ENCODE data around the gene PDCD5. TPM values are rescaled to one million over a fixed set of nuclear protein-coding genes. Genes with fewer than 3 reads are reported as not detected.
A peak's percentile ranks its signal among the peaks of the same experiment; 100 is the strongest.
"Not testable (repeated sequence)": the region's sequence is repeated elsewhere in the genome, so short reads cannot be mapped to it uniquely, and the experiment has no call there.

PDCD5 gene
- total RNA-seq, 1 donor from 2014 or later, result 159 TPM

DNA sequence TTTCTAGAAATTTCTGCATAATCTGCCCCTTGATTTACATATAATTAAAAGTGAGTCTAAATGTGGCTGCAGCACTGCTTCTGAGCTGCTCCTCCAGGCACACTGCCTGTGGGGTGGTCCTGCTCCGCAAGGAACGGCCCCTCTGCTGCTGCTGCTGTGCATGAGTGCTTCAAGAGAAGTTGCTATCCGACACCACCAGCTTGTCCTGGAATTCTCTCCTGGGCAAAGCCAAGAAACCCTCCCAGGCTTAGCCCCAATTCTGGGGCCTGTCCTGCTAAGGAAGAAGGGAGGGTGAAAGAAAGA lies 7.5 kb upstream of the PDCD5 start:
- Mint-ChIP-seq H3K27ac (ENCODE audit: unreplicated experiment) (no peak overlapping the region), H3K4me3 (no peak overlapping the region), H3K9me3 (no peaks in the 10 kb centered on the region), H3K36me3 (ENCODE audit: low read depth) (no peaks in the 10 kb centered on the region), H3K27me3 (ENCODE audit: low read depth) (peaks cover 19% of the 10 kb centered on the region), H3K4me1 (peaks cover 6% of the 10 kb centered on the region)
- TF ChIP-seq, protein P1, sequence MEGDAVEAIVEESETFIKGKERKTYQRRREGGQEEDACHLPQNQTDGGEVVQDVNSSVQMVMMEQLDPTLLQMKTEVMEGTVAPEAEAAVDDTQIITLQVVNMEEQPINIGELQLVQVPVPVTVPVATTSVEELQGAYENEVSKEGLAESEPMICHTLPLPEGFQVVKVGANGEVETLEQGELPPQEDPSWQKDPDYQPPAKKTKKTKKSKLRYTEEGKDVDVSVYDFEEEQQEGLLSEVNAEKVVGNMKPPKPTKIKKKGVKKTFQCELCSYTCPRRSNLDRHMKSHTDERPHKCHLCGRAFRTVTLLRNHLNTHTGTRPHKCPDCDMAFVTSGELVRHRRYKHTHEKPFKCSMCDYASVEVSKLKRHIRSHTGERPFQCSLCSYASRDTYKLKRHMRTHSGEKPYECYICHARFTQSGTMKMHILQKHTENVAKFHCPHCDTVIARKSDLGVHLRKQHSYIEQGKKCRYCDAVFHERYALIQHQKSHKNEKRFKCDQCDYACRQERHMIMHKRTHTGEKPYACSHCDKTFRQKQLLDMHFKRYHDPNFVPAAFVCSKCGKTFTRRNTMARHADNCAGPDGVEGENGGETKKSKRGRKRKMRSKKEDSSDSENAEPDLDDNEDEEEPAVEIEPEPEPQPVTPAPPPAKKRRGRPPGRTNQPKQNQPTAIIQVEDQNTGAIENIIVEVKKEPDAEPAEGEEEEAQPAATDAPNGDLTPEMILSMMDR (conservative IDR thresholded peaks at IDR 0.05), result no peak
- DNase-seq (ENCODE audit: low read depth, low spot score), result no peak

DNA sequence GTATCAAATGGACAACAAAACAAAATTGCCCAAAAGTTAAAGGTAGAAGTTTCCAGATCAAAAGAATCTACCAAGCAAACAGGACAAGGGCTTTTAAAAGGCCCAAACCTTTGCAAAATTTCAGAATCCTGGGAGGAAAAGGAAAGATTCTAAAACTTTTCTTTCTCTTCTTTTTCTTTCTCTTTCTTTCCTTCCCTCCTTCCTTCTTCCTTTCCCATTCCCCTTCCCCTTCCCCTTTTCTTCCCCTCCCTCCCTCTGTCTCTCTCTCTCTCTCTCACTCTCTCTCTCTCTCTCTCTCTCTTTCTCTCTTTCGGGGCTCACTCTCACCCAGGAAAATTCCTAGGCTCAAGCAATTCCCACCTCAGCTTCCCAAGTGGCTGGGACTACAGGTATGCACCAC lies 4.2 kb upstream of the PDCD5 start:
- H3K9me3 Mint-ChIP-seq, result no peaks in the 10 kb centered on the region
- H3K27me3 Mint-ChIP-seq (ENCODE audit: low read depth), result peaks cover 19% of the 10 kb centered on the region
- H3K4me3 Mint-ChIP-seq, result no peak overlapping the region
- H3K27ac Mint-ChIP-seq (ENCODE audit: unreplicated experiment), result no peak overlapping the region
- TF ChIP-seq, protein P1 (conservative IDR thresholded peaks at IDR 0.05), result no peak
- no peaks in the 10 kb centered on the region for H3K36me3 Mint-ChIP-seq (ENCODE audit: low read depth)
- H3K4me1 Mint-ChIP-seq, result peaks cover 8% of the 10 kb centered on the region
- DNase-seq (ENCODE audit: low read depth, low spot score), result no peak

DNA sequence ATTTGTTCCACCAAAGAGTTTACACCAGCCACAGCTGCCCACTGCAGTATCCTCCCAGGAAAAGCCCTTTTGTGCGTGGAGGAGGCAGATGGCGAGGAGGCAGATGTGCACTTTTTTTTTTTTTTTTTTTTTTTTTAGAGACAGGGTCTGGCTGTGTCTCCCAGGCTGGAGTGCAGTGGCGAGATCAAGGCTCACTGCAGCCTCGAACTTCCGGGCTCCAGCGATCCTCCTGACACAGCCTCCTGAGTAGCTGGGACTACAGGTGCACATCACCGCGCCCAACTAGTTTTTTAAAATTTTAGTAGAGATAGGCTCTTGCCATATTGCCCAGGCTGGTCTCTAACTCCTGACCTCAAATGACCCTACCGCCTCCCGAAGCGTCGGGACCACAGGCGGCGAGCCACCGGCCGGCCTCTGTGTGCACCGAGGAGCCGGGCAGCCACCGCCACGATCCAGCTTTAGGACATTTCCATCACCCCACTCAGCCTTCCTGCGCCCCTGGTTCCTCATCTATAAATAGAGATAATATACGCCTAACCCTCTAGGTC lies 563 bp upstream of the PDCD5 start:
- DNase-seq (ENCODE audit: low read depth, low spot score), result no peak
- H3K27me3 Mint-ChIP-seq (ENCODE audit: low read depth), result peaks cover 16% of the 10 kb centered on the region
- peaks cover 22% of the 10 kb centered on the region for H3K4me1 Mint-ChIP-seq
- TF ChIP-seq, protein P1 (conservative IDR thresholded peaks at IDR 0.05), result no peak
- no peak overlapping the region for H3K27ac Mint-ChIP-seq (ENCODE audit: unreplicated experiment)
- H3K4me3 Mint-ChIP-seq, result peak overlapping the region; percentile 93
- peaks cover 4% of the 10 kb centered on the region for H3K36me3 Mint-ChIP-seq (ENCODE audit: low read depth)
- no peaks in the 10 kb centered on the region for H3K9me3 Mint-ChIP-seq

DNA sequence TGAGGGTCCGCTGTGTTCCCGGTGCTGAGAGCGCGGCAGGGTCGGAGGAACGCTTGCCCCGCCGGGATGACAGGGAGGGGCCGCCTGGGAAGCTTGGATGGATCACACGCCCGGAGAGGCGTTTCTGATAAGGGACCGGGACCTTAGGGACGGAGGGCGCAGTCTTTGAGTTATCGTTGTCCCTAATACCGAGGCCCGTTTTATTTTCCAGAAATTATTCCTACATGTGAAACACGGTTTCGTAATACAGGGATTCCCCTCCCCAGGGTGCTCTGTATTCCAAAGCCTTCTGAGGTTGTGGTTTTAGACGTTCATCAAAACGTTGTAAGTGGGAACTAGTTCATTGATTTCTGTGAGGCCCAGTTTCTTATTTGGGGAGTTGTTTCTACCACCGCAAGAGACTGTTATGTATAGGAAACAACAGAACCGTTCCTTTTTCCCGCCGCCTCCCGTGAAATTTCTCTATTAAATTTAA lies 752 bp downstream of the PDCD5 start:
- Mint-ChIP-seq H3K9me3 (no peaks in the 10 kb centered on the region), H3K27ac (ENCODE audit: unreplicated experiment) (peak overlapping the region; percentile 67), H3K27me3 (ENCODE audit: low read depth) (peaks cover 16% of the 10 kb centered on the region), H3K4me1 (peaks cover 22% of the 10 kb centered on the region), H3K36me3 (ENCODE audit: low read depth) (peaks cover 12% of the 10 kb centered on the region), H3K4me3 (peak overlapping the region; percentile 96)
- peak; percentile 9 for DNase-seq (ENCODE audit: low read depth, low spot score)
- TF ChIP-seq, protein P1 (conservative IDR thresholded peaks at IDR 0.05), result no peak

DNA sequence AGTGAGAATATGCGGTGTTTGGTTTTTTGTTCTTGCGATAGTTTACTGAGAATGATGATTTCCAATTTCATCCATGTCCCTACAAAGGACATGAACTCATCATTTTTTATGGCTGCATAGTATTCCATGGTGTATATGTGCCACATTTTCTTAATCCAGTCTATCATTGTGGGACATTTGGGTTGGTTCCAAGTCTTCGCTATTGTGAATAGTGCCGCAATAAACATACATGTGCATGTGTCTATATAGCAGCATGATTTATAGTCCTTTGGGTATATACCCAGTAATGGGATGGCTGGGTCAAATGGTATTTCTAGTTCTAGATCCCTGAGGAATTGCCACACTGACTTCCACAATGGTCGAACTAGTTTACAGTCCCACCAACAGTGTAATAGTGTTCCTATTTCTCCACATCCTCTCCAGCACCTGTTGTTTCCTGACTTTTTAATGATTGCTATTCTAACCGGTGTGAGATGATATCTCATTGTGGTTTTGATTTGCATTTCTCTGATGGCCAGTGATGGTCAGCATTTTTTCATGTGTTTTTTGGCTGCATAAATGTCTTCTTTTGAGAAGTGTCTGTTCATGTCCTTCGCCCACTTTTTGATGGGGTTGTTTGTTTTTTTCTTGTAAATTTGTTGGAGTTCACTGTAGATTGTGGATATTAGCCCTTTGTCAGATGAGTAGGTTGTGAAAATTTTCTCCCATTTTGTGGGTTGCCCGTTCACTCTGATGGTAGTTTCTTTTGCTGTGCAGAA lies 6.9 kb downstream of the PDCD5 start:
- H3K27me3 Mint-ChIP-seq (ENCODE audit: low read depth); H3K4me3 Mint-ChIP-seq; H3K27ac Mint-ChIP-seq (ENCODE audit: unreplicated experiment): not testable (repeated sequence)

DNA sequence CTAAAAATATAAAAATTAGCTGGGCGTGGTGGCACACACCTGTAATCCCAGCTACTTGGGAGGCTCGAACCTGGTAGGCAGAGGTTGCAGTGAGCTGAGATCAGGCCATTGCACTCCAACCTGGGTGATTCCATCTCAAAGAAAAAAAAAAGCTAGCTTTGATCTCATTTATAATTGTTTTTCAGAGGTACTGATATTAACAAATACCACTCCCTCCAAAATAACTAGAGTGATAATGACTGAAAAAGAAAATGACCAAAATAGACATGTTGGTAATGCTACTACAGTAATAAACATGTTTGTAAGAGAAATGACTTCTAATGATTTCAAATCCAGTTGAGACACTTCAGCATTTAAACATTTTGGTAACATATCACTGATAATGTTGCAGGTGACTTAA lies 13.0 kb downstream of the PDCD5 start:
- TF ChIP-seq, protein P1 (conservative IDR thresholded peaks at IDR 0.05), result no peak
- Mint-ChIP-seq H3K27me3 (ENCODE audit: low read depth) (no peaks in the 10 kb centered on the region), H3K4me3 (no peak overlapping the region), H3K36me3 (ENCODE audit: low read depth) (peaks cover 30% of the 10 kb centered on the region), H3K4me1 (no peaks in the 10 kb centered on the region), H3K9me3 (peaks cover 4% of the 10 kb centered on the region), H3K27ac (ENCODE audit: unreplicated experiment) (no peak overlapping the region)
- DNase-seq (ENCODE audit: low read depth, low spot score), result no peak

More for the DNA sequence above, 6.9 kb downstream of the PDCD5 start:
- H3K9me3 Mint-ChIP-seq; H3K4me1 Mint-ChIP-seq; DNase-seq (ENCODE audit: low read depth, low spot score): not testable (repeated sequence)
- peaks cover 43% of the 10 kb centered on the region for H3K36me3 Mint-ChIP-seq (ENCODE audit: low read depth)
